Stimulated activated CD4-positive, alpha-beta T cell treated with anti-CD3 and anti-CD28 coated beads, TNF-alpha, amount 100 ng/mL, for 24 hours (primary cell): Measurements from ENCODE around the gene ASAH2B.
"Not testable (repeated sequence)": the region's sequence is repeated elsewhere in the genome, so short reads cannot be mapped to it uniquely, and the experiment has no call there.

Experiments
- DNase-seq, 3 experiments: peaks; one replicate each; pipeline ENCODE4 v3.0.0-alpha.2; 2020; ENCODE audit warnings: low read depth in 3 of 3

Gene ASAH2B

DNA sequence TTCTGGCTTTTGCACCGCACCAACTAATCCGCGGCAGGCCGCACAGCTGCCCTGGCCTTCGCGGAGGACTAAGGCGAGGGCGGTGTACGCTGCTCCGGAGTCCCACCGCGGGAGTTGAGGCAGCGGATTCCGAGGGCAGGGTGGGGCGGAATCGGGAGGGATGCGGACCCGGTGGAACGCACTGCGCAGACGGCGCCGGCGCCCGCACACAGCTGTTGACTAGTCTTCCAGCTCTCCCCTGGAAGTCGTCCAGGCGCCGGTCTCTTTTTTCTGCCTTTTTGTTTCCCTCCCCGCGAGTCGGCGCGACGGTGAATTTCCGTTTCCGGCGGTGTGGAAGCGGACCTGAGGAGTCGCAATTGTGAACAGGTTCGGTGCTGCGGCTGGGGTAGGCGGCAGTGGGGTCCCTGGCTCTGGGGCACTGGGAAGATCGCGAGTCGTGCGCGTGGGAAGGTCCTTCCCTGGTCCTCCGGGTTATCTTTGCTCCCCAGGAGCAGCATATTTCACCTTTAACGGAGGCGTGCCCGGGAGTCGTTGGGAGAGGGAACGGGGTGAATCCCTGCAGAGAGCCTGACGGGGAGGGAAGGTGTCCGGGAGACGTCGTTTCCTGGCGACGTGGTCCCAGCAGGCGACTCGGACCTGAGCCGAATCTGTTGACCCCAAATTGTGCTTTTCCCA lies at the start of gene ASAH2B:
Gene ASAH2B, plus strand, starts transcription at position 319 of the 675 bp plus-strand sequence. CDS start 5,195 bp downstream, outside the sequence.
- DNase-seq: peak; percentile 66 to 78 (median 67)

DNA sequence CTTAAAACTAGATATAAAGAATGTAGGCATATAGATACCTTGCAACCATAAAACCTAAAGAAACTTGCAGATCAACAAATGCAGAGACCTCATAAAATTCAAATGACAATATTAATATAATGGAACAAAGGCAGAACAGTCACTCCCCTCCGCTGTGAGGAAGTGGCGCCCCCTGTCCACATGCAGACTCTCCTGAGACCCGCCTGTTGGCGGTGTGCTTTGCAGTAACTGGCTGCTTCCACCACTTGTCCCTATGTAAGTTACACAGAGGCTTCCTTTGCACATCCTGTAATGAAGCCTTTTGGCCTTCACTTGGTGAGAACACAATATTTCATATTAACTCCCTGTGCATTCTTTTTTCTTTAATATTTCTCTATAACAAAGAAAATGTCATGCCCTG lies 41.9 kb upstream of the ASAH2B start:
- DNase-seq: not testable (repeated sequence)

DNA sequence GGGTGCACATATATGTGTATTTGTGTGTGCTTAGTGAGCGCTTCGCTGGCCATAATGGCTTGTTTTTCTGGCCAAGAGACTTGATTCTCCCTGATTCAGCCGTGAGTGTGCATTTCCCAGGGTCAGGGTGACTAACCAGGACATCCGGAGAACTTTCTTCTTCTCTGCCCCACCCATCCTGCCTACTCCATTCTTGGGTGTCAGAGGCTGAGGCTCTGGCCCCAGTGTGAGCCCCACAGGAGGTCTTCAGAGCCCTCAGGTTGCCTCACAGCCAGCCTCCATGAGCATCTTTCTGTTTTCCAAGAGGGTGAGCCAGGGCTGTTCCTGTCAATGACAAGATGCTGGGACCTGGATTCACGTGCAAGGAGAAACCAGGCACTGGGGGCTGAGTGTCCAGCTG lies 37.8 kb upstream of the ASAH2B start:
- DNase-seq: not testable (repeated sequence)

DNA sequence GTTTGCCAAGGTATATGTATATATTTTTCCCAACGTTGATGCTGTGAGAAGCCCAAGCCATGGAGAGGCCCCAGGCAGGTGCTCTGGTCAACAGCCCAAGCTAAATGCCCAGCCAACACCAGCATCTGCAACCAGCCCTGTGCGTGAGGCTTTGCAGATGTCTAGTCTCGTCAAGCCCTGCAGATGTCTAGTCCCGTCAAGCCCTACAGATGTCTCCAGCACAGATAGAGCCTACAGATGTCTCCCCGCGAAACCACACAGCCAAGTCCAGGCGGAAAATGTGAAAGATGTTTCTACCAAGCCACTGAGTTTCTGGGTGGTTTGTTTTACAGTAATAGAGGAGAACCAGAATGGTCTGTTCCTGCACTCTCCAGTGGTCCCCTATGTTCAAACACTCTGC lies 36.7 kb upstream of the ASAH2B start:
- not testable (repeated sequence) for DNase-seq

DNA sequence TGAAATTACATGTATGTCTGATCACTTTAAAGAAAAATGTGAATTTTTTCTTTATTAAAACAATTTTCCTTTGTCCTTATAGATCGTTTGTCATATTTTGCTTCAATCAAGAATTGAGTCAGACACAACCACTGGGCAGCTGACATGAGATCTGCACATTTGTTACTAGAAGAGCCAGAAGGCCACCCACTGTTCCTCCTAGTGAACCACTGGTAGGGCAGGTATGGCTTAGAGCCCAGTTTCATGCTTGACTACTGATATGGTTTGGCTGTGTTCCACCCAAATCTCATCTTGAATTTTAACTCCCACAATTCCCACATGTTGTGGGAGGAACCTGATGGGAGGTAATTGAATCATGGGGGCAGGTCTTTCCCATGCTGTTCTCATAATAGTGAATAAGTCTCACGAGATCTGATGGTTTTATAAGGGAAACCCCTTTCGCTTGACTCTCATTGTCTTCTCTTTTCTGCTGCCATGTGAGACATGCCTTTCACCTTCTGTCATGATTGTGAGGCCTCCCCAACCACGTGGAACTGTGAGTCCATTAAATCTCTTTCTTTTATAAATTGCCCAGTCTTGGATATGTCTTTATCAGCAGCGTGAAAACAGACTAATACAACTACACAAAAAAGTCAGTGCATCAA lies 35.2 kb upstream of the ASAH2B start:
- DNase-seq: not testable (repeated sequence)

DNA sequence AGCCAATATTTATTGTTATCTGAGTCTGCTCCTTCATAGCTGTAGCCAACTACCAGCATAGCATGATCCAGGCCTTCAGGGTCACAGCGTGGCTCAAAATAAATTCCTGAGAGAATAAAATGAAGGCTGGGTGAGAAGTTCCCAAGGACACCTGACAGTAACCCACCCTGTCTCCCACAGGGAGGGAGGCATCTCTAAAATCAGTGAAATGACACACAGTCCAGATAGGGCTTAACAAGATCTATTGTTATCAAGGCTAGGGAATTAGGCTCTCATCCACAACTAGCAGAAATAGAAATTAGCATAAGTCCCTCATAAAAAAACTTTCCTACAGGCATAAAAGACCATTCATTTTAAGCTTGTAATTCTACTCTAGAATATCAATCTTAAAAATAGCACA lies 33.7 kb upstream of the ASAH2B start:
- DNase-seq: not testable (repeated sequence)

DNA sequence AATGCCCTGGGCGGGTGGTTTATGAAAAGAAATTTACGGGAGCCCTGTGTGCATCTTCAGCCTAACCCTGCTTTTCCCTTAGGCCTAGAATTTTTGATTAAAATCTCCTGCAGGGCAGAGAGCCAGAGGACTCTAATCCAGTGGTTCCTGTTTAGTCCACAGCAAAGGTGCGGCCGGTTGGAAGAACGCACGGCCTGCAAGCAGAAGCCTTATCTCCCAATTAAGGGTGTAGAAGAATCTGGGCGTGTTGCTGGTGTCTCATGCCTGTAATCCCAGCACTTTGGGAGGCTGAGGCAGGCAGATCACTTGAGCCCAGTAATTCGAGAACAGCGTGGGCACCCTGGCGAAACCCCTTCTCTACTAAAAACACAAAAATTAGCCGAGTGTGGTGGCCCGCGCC lies 29.5 kb upstream of the ASAH2B start:
- not testable (repeated sequence) for DNase-seq

DNA sequence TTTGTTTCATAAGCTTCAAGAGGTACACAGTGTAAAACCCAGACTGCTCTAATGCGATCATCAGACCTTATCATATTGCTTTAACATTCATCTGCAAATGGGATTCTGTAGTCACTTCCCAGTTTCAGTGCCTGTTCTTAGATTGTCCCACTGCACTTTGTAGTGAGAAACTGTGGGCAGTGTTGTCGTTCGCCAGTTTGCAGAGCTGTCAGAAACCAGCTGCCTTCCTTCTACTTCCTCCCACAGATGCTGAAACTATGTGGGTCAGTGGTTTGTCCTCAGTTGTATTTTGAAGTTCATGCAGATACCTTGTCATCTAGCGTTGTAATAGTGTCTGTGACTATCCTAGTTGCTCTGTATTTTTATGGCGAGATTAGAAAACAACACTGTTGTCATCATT lies 15.9 kb upstream of the ASAH2B start:
- not testable (repeated sequence) for DNase-seq

DNA sequence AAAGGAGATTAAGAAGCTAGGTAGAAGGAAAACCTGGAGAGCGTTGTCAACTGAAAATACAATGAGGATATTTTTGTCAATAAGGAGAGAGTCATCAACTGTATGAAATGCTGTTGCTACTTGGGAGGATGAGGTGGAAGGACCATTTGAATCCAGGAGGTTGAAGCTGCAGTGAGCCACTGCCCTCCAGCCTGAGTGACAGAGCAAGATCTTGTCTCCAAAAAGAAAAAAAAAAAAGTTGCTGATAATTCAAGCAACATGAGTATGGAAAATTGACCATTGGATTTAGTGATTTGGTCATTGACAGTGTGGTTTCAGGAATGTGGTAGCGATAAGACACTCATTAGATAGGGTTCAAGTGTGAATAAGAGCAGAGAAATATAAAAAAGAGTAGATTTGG lies 11.6 kb upstream of the ASAH2B start:
- not testable (repeated sequence) for DNase-seq

DNA sequence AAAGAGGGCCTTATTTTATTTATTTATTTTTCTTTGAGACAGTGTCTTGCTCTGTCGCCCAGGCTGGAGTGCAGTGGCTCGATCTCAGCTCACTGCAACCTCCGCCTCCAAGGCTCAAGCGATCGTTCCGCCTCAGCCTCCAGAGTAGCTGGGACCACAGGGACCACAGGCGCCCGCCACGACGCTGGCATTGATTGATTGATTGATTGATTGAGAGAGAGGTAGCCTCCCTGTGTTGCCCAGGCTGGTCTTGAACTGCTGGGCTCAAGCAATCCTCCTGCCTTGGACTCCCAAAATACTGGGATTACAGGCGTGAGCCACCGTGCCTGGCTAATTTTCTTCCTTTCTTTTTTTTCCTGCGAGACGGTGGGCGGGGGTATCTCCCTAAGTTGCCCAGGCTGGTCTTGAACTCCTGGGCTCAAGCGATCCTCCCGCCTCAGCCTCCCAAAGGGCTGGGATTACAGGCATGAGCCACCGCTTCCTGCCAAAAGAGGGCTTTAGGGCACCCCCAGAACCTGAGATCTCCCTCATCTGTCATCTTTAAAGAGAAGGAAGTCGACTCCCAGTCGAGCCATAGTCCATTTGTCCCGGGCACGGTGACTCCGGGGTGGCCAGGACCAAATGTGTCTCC lies 634 bp upstream of the ASAH2B start:
- not testable (repeated sequence) for DNase-seq

DNA sequence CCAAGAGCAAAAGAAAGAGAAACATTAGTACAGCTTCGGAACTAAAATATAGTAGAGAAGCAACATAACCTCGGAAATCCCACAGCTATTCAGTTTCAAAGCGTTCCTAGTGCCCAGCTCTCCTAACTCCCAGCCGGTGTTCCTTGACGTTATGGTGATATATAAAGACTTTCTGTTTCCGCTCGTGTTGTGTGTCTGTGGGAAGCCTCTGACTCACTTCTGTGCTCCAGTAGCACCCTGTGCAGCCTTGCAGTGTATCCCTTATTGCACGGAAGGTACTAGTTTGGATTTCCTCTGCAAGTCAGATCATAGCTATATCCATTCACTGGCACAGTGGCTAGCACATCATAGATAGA lies 535 bp downstream of the ASAH2B start:
- peak in 1 of 3 experiments; percentile 19 for DNase-seq

DNA sequence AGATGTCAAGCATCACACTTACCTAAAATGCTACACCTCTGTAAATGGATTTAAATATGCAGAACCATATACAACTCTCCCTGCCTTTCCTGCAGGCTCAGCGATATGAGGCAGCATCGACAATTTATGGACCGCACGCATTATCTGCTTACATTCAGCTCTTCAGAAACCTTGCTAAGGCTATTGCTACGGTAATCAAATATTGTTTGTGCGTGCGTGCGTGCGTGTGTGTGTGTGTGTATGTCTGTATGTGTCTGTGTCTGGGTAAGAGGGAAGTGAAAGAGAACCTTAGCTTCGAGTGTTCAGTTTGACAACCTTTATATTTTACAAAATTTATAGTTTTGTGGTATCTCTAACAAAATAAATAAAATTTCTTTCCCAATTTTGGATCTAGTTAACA lies 3.1 kb downstream of the ASAH2B start:
- not testable (repeated sequence) for DNase-seq

DNA sequence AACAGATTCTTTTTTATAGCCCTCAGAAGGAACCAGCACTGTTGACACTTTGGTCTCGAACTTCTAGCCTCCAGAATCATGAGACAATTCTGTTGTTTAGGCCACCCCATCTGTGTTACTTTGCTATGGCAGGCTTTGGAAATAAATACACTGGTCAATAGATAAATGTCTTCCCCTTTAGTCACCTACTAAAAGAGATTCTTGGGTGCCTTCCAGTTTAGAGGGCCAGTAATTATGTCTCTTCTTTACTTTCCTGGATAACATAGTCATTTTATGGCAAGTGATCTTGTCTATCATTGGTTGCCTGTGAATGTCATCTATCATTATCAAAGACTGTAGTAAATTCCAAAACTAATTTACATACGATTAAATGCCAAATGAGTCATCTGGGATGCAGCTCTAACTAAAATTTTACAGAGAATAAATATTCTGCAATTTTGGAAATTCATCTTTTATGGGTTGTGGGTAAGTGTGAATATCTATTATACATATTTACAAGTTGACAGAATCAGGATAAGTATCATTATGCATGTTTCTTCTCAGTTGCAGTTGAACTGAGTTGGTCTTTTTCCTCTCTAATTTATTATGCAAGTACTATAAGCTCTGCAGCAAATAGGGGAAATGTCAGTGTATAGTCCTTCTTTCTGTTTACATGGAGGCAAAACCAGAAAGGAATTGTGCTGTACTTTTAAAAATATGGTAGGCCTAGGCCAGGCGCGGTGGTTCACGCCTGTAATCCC lies 27.2 kb downstream of the ASAH2B start:
- not testable (repeated sequence) for DNase-seq

DNA sequence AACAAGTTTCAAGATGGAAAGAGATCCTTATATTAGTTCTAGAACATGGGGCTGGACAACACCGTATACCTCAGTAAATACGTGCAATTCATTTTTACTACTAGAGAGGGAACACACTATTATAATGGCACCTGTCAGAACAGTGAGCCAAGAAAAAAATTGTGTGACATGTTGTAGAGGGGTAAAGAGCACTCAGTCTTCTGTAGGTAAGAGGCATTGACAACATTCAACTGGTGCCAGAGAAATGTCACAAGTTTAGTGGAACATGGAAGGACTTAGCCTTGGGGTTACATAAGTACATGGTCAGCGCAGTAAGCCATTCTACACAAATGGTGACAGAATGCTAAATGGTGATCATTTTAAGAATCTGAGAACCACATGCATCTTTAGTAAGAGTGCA lies 32.3 kb downstream of the ASAH2B start:
- not testable (repeated sequence) for DNase-seq

DNA sequence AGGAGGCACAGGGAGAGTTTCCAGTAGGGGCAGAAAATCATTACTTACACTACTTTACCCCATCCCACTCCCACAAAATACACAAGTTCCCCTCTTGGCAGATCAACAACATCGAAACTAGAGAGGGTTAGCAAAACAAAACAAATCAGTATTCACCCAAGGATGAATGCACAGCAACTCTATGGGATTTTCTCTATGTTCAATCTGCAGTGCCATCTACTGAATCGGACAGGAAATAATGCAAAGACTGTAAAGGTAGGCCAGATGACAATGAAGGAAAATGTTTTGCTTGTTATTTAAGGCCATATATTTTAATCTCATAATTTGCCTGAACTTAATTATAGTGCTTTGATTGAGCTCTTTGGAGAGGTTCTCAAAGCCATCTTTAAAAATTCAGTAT lies 35.1 kb downstream of the ASAH2B start:
- not testable (repeated sequence) for DNase-seq

DNA sequence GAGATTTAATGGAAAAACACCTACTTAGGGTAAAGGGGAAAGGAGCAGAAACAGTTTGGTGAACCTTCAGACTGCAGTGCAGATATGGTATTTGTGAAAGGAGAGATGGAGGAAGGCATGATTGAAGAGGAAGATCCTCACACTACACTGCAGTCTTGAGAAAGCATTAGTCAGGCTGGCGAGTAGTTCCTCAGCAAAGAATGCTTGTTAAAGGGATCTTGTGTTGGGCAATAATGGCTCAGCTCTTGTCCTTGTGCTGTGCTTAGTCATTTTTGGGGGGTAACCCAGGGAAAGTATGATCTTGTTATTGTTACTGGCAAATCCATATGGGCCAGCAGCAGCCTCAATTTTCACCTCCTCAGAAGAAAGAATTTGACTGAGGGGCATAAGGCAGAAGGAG lies 40.3 kb downstream of the ASAH2B start:
- DNase-seq: not testable (repeated sequence)

DNA sequence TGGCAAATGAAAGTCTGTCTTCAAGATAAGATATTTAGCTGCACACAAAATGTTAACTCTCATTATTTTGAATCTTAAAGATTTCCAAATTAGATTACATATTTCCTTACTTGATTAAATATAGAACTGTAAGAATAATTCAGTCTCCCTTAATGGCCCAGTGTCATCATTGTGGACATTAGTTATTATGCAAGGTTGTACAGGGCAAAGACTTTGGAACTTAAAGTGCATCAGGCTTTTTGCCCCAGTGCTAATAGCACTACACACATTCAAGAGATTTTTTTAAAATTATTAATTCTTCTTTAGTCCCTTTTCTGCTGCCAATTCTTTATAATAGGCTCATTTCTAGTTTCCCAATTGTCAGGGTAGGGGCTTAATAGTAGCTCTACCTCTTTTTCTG lies 42.3 kb downstream of the ASAH2B start:
- DNase-seq: not testable (repeated sequence)

DNA sequence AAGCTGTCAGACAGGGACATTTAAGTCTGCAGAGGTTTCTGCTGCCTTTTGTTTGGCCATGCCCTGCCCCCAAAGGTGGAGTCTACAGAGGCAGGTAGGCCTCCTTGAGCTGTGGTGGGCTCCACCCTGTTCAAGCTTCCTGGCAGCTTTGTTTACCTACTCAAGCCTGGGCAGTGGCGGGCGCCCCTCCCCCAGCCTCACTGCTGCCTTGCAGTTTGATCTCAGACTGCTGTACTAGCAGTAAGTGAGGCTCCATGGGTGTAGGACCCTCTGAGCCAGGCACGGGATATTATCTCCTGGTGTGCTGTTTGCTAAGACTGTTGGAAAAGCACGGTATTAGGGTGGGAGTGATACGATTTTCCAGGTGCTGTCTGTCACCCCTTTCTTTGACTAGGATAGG lies 48.2 kb downstream of the ASAH2B start:
- not testable (repeated sequence) for DNase-seq

DNA sequence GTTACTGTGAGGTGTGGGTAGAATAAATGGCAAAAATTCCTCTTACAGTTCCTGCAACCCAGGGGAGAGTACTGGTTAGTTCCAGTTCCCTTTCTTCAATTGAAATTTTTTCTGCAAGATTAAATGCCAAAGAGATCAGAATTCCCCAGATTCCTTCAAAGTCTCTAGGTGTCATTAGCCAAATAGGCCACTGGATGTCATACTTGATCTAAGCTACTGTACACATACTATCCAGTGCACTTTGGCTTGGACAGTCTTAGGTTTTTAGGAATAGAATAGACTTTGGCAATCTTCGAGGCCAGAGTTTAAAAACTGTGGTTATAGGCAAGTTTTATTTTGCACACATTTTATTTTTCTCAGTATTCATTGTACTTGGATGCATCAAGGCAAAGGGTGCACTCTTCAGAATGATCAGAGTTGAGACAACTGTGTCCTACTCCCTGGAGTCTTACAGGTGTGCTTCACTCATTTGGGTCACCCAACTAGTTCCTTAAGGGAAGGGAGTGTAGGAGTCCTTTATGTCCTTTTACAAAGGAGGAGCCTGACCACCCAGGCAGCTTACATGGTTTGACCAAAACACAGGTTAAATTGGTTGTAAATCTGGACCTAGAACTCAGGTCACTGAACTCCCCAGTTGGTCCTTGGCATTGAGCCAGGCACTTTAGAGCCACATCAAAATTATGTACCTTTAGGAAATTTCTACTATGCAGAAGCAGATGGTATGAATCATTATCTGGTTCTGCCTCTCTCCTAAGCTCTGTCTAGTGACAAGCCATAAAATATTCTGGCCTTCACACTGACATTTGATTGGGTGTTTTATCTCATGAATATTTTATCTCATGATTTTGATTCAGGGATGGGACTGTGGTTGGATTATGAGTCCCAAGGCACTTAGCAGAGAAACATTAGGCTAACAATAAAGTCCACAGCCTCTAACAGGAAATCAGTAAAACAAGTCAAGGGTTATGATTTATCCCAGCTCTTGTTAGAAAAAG lies 49.5 kb downstream of the ASAH2B start:
- no peak for DNase-seq

DNA sequence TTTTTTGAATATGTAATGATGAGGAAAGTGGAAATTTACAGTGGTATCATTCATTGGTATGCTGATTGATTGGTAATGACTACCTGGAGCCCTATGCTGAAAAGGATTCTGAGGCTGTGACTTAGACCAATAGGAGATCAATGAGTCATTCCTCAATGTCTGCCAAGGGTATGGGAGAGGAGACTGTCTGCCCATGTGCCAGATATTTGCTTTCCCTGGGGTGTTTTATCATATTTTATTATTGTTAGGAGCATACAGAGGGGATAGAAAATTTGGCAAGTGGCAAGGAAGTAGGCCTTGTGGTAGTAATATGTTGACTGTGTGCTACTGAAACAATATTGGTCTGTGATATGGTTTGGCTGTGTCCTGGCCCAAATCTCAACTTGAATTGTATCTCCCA lies 54.8 kb downstream of the ASAH2B start:
- DNase-seq: no peak

DNA sequence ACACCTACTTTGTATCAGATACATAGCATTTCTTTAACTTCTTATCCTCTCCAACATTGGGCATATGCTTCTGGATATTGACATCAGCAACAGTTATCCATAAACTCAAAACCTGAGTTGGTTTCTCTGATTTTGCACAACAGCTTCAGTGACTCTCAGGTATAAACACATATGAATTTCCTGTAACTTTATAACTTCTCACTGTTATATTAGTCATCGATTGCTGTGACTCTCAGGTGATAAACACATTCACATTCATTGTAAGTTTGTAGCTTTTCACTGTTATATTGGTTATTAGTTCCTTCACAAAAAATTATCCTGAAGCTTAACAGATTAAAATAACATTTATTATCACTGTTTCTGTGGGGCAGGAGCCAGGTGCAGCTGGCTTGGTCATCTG lies 57.0 kb downstream of the ASAH2B start:
- DNase-seq: no peak
